DMS153 treated with DMSO at 0.1 percent for 48 hours (cell line): ENCODE results near the gene EN2.
A peak's percentile ranks its signal among the peaks of the same experiment; 100 is the strongest.

ENCODE experiments used
- DNase-seq: peaks from one replicate; lab custom pipeline; 2025; ENCODE audit not compliant: unreplicated experiment; lab: John Stamatoyannopoulos, UW

EN2 gene

GRCh38 chr7:155484483-155485399, 26.8 kb downstream of the EN2 start:
- no peak for DNase-seq

DNA sequence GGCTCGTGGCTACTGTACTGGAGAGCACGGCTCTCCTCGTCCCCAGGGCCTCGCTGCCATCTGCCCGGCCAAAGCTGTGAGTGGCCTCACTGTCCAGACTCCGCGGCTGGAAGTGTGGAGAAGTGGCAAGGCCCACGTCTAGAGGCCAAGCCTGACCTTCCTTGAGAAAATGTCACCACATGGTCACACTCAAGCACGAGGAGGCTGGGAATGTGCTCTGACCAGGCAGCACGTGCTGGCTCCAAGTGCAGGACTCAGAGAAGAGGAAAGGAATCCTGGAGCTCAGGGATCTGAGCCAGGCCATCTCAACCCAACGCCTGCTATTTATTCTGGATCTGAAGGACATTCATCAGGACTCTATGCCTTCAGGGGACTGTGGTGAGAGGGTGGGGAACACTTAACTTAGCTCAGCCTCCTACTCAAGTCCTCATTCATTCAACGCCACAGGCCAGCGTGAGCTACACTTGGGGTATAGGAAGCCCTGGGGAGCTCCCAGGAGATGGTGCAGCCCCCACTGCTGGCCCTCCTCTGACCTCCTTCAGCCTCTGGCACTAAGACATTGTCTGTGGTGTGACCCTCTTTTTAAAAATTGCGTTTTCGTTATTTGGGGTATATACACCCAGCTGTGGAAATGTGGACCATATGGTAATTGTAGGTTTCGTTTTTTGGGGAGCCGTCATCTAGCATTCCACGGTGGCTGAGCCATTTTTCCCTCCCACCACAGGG, 29.0 kb downstream of the EN2 start:
- DNase-seq = no peak

GRCh38 chr7:155487509-155488482, 29.9 kb downstream of the EN2 start:
- DNase-seq = no peak

DNA sequence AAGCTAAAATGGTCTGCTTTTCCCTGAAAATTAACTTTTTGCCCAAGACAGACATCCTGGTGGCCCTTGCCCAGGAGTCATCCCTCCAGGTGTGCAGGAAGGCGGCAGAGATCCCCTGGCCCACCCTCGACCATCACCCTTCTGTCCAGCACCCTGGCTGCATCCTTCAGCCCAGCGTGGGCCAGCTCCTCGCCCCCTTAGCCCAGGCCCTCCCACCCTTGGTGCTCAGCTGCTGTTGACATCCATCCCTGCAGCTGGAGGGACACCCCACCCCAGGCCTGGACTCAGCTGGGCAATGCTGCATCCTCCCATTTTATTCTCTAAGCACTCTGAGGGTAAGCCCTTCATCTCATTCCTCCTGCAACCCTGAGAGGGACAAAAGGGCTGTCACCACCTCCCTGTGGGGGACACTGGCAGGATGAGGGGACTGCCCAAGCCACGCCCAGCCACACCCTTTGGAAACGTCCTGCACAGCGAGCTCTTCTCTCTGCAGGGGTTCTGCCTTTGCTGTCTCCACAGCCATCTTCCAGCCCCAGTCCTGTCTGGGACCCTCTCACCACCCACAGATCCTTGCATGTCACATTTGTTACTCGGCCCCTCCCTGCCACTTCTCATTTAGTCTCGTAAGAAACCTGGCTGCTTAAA, 30.7 kb downstream of the EN2 start:
- DNase-seq = no peak

DNA sequence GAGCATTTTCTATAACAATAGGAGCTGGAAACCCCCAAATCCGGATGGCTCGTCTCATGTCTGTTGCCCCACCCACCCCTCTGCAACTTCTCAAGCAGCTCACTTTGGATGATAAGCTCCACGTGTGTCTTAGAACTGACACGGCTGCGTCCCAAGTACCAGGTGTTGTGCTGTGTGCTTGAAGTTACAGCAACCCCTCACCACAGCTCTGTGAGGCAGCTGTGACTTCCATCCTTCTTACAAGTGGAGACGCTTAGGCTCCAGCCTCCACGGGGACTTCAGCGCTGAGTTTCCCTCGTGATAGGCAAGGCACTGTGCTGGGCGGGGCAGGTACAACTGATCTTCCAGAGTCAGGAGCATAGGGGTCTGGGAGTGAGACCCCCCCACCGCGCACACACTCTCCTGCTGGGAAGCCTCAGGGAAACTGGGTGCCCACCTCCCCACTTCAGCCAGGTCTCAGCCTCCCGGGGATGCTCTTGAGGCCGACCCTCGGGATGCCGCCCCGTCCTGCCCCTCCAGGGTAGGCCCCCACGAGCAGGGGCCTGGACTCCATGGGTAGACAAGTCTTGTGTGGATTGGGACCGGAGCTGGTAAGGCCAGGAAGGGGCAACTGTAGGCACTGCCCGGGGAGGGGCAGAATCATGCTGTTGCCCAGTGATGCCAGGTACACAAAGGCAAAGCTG, 31.4 kb downstream of the EN2 start:
- no peak for DNase-seq

- DNase-seq = peak; percentile 32
Observed at GRCh38 chr7:155489862-155490696, 32.1 kb downstream of the EN2 start.

- peak; percentile 69 for DNase-seq
Observed at GRCh38 chr7:155490697-155491628, 33.0 kb downstream of the EN2 start.

DNA sequence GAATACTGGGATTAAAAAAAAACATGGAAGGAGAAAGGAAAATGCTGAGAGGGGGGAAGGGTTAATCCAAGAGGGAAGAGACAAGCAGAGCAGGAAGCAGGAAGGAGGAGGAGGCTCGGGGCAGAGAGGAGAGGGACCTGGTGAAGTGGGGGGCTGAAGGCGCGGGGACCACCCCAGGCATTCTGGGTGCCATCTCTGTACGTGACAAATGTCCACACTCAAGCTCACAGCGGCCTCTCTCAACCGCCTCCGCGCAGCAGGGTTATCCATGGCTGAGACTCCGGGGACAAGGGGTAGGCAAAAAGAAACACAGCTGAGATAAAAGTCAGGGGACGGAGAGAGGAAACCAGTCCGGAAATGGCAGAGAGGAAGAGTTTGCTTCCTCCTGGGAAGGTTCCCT, 33.9 kb downstream of the EN2 start:
- no peak for DNase-seq

- DNase-seq = no peak
Observed at GRCh38 chr7:155493744-155494538, 36.0 kb downstream of the EN2 start.

GRCh38 chr7:155494551-155494950, 36.6 kb downstream of the EN2 start:
- DNase-seq = no peak

DNA sequence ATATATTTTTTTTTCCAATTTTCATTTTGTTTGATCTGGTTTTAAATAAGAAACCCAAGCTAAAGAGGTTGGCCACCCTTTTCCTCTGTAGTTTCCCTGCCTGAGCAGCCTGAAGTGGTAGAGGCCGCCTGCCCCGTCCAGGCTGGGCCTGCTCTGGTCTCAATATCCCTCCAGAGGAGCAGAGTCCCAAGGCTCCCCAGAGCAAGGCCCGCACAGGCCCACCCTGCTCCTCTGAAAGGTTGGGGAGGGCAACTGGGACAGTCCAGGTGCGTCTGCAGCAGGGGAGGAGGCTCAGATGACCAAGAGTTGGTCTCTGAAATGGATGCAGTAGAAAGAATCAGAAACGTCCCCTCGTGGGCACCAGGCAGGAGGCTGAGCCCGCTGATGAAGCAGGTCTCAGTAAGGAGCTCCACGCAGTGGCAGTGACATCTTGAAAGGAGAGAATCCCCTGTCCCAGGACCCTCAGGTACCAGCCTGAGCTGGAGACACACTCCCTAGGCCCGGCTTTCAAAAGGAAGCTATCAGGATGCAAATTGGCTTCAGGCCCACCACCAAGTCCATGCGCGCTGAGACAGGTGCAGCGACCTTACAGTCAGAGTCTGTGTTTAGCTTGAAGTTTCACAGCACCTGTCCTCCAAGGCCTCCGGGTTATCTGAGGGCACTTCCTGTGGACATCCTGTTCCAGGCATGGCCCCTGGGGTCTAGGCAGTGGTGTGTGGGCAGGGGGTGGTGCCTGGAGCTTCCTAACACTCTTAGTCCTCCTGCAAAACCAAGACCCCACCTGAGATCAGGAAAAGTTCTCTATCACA, 37.7 kb downstream of the EN2 start:
- no peak for DNase-seq

- no peak for DNase-seq
Observed at GRCh38 chr7:155496267-155497005, 38.5 kb downstream of the EN2 start.

- no peak for DNase-seq
Observed at GRCh38 chr7:155497149-155497901, 39.4 kb downstream of the EN2 start.

DNA sequence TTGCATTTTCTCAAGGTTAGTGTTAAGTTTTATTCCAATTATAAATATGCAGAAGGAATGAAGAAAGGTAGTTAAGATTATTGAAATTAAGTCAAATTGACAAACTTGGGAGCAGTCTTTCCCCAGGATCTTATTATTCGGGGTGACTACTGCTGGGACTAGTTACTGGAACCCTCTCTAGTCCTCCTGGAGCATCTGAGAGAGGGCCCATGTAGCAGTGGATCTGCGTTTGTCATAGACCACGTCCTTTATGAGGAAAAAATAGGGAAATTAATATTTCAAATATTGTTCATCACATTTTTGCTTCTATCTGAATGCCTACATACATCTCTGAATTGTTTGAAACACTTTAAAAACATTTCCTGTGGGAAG, 47.5 kb downstream of the EN2 start:
- DNase-seq = no peak

DNA sequence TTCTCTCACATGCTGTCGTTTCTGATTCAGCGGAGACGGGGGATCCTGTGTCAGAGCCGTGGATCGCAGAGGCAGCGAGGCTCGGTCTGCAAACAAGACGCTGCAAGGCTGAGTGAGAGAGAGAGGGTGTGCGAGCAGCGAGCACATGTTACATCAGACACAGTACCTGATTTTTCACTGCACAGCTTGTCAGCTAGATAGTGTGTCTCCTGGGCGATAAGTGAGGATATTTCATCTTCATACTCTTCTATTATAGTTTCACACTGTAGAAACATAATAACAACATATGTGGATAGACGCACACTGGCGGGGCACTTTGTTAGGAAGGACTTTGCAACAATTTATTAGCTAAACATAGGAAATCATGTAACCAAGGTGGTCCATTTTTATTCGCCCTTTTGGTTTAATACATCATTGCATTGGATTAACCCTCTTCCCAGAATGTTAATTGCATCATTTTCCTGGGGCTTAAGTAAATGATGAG, 49.0 kb downstream of the EN2 start:
- DNase-seq = peak; percentile 7
